ENCODE results near the gene SLC4A1.

- TF ChIP-seq CTCF (IDR thresholded peaks at IDR 0.05) (no peak), EP300 (IDR thresholded peaks at IDR 0.05; ENCODE audit: low read depth) (no peak), POLR2A (IDR thresholded peaks at IDR 0.05) (no peak), POLR2AphosphoS5 (IDR thresholded peaks at IDR 0.05) (no peak)
Observed at GRCh38 chr17:44221862-44222111, 46.1 kb downstream of the SLC4A1 start.
